ENCODE data around the gene IGFBP1.
A peak's percentile ranks its signal among the peaks of the same experiment; 100 is the strongest.

The IGFBP1 gene

GRCh38 chr7:45922810-45923209, 34.5 kb downstream of the IGFBP1 start:
- Histone ChIP-seq H3K9me3 (ENCODE audit: insufficient read depth, low read length) (no peaks in the 10 kb centered on the region), H3K79me2 (ENCODE audit: insufficient read depth, low read length) (no peaks in the 10 kb centered on the region), H3K4me3 (ENCODE audit: insufficient read depth, low read length, poor library complexity, severe bottlenecking) (no peak overlapping the region), H3K27ac (ENCODE audit: low read depth, low read length) (no peak overlapping the region), H4K20me1 (ENCODE audit: low read depth, low read length) (no peaks in the 10 kb centered on the region), H3K27me3 (ENCODE audit: low read length) (no peaks in the 10 kb centered on the region), H3K36me3 (ENCODE audit: low read length) (no peaks in the 10 kb centered on the region), H2AFZ (ENCODE audit: low read depth, low read length, severe bottlenecking) (no peak overlapping the region), H3K4me2 (ENCODE audit: low read depth, low read length, poor library complexity, severe bottlenecking) (peak overlapping the region; percentile 3), H3K9me2 (replicated peaks; ENCODE audit: insufficient read depth, low read length) (no peaks in the 10 kb centered on the region), H3F3A (ENCODE audit: insufficient read depth) (no peaks in the 10 kb centered on the region), H3K9ac (ENCODE audit: low read length) (no peak overlapping the region)
- no peak for TF ChIP-seq CTCF (IDR thresholded peaks at IDR 0.05; ENCODE audit: insufficient read depth, low read length, poor library complexity, severe bottlenecking)
- no peak for TF ChIP-seq EZH2phosphoT487 (conservative IDR thresholded peaks at IDR 0.05; ENCODE audit: low read length)

- Histone ChIP-seq H3K79me2 (ENCODE audit: insufficient read depth, low read length) (no peaks in the 10 kb centered on the region), H3K4me2 (ENCODE audit: low read depth, low read length, poor library complexity, severe bottlenecking) (peak overlapping the region; percentile 3), H3K4me3 (ENCODE audit: insufficient read depth, low read length, poor library complexity, severe bottlenecking) (no peak overlapping the region), H3K36me3 (ENCODE audit: low read length) (no peaks in the 10 kb centered on the region), H3K9me3 (ENCODE audit: insufficient read depth, low read length) (no peaks in the 10 kb centered on the region), H4K20me1 (ENCODE audit: low read depth, low read length) (no peaks in the 10 kb centered on the region), H3K9ac (ENCODE audit: low read length) (no peak overlapping the region), H2AFZ (ENCODE audit: low read depth, low read length, severe bottlenecking) (no peak overlapping the region), H3F3A (ENCODE audit: insufficient read depth) (no peaks in the 10 kb centered on the region), H3K27ac (ENCODE audit: low read depth, low read length) (no peak overlapping the region), H3K27me3 (ENCODE audit: low read length) (no peaks in the 10 kb centered on the region), H3K9me2 (replicated peaks; ENCODE audit: insufficient read depth, low read length) (no peaks in the 10 kb centered on the region)
- TF ChIP-seq EZH2phosphoT487 (conservative IDR thresholded peaks at IDR 0.05; ENCODE audit: low read length) (no peak), CTCF (IDR thresholded peaks at IDR 0.05; ENCODE audit: insufficient read depth, low read length, poor library complexity, severe bottlenecking) (peak; percentile 98)
Observed at GRCh38 chr7:45923290-45923689, 35.0 kb downstream of the IGFBP1 start.

- Histone ChIP-seq H3K36me3 (ENCODE audit: low read length) (no peaks in the 10 kb centered on the region), H4K20me1 (ENCODE audit: low read depth, low read length) (no peaks in the 10 kb centered on the region), H3K9ac (ENCODE audit: low read length) (no peak overlapping the region), H3K4me3 (ENCODE audit: insufficient read depth, low read length, poor library complexity, severe bottlenecking) (no peak overlapping the region), H3K79me2 (ENCODE audit: insufficient read depth, low read length) (no peaks in the 10 kb centered on the region), H3K9me2 (replicated peaks; ENCODE audit: insufficient read depth, low read length) (no peaks in the 10 kb centered on the region), H3K27me3 (ENCODE audit: low read length) (no peaks in the 10 kb centered on the region), H3F3A (ENCODE audit: insufficient read depth) (no peaks in the 10 kb centered on the region), H3K9me3 (ENCODE audit: insufficient read depth, low read length) (no peaks in the 10 kb centered on the region), H3K27ac (ENCODE audit: low read depth, low read length) (no peak overlapping the region), H3K4me2 (ENCODE audit: low read depth, low read length, poor library complexity, severe bottlenecking) (no peak overlapping the region), H2AFZ (ENCODE audit: low read depth, low read length, severe bottlenecking) (no peak overlapping the region)
- TF ChIP-seq CTCF (IDR thresholded peaks at IDR 0.05; ENCODE audit: insufficient read depth, low read length, poor library complexity, severe bottlenecking) (no peak), EZH2phosphoT487 (conservative IDR thresholded peaks at IDR 0.05; ENCODE audit: low read length) (0 out of 2 replicates have a peak, but pooled peaks have one; percentile 12)
Observed at GRCh38 chr7:45923818-45924217, 35.5 kb downstream of the IGFBP1 start.

Data from SU-DHL-6 (cell line).